Liver (tissue), 9 donors: ENCODE measurements around the gene OSTC. TPM values are rescaled to one million over a fixed set of nuclear protein-coding genes. Genes with fewer than 3 reads are reported as not detected.

Experiments
- DNase-seq: peaks from one replicate; pipeline ENCODE4 v3.0.0-alpha.2; 2017; ENCODE audit warnings: low spot score
- H3K27ac ChIP-seq, 2 donors: one replicate each; pipeline ENCODE4 v1.7.0; 2013; ENCODE audit warnings: inconsistent platforms in 2 of 2, low read length in 2 of 2, control low read depth in 1 of 2, low read depth in 1 of 2, mild to moderate bottlenecking in 1 of 2
- H3K27me3 ChIP-seq, 4 donors: one replicate each; pipeline versions ENCODE4 v1.6.1 to v1.7.0; 2013; ENCODE audit warnings: low read length in 3 of 4, inconsistent platforms in 1 of 4, mild to moderate bottlenecking in 1 of 4, moderate library complexity in 1 of 4; ENCODE audit not compliant: control insufficient read depth in 4 of 4, insufficient read depth in 4 of 4
- H3K36me3 ChIP-seq, 4 donors: one replicate each; pipeline versions ENCODE4 v1.6.1 to v1.7.0; 2013; ENCODE audit warnings: low read length in 3 of 4, mild to moderate bottlenecking in 3 of 4, low read depth in 1 of 4, moderate library complexity in 1 of 4; ENCODE audit not compliant: control insufficient read depth in 4 of 4, insufficient read depth in 3 of 4
- H3K4me1 ChIP-seq, 4 donors: one replicate each; pipeline versions ENCODE4 v1.6.1 to v1.7.0; 2013; ENCODE audit warnings: low read length in 3 of 4, mild to moderate bottlenecking in 3 of 4, moderate library complexity in 1 of 4; ENCODE audit not compliant: control insufficient read depth in 4 of 4, insufficient read depth in 4 of 4
- H3K4me3 ChIP-seq, 3 donors: one replicate each; pipeline versions ENCODE4 v1.6.1 to v1.7.0; 2013; ENCODE audit warnings: low read length in 3 of 3, control low read depth in 1 of 3, low read depth in 1 of 3, mild to moderate bottlenecking in 1 of 3
- H3K9ac ChIP-seq, 2 donors: one replicate each; pipeline ENCODE4 v1.7.0; 2013; ENCODE audit warnings: low read length in 2 of 2, mild to moderate bottlenecking in 2 of 2, moderate library complexity in 2 of 2, control low read depth in 1 of 2, low read depth in 1 of 2
- H3K9me3 ChIP-seq, 4 donors: one replicate each; pipeline versions ENCODE4 v1.6.1 to v1.7.0; 2013; ENCODE audit warnings: low read length in 3 of 4; ENCODE audit not compliant: control insufficient read depth in 4 of 4
- ATF3 ChIP-seq: IDR thresholded peaks from 2 replicates; pipeline ENCODE4 v1.6.1; 2016; ENCODE audit warnings: antibody characterized with exemption
- EGR1 ChIP-seq, 2 donors: IDR thresholded peaks; 2 replicates each; pipeline ENCODE4 v1.6.1; 2016 to 2018; ENCODE audit warnings: antibody characterized with exemption in 2 of 2, low read depth in 2 of 2
- FOXA1 ChIP-seq: IDR thresholded peaks from 2 replicates; pipeline ENCODE4 v1.6.1; 2016; ENCODE audit warnings: antibody characterized with exemption
- FOXA2 ChIP-seq: IDR thresholded peaks from 2 replicates; pipeline ENCODE4 v1.6.1; 2016; ENCODE audit warnings: antibody characterized with exemption
- GABPA ChIP-seq, 2 donors: IDR thresholded peaks in 1 of 2; conservative IDR thresholded peaks in 1 of 2; 2 replicates each; pipeline ENCODE4 v1.6.1; 2016; ENCODE audit warnings: antibody characterized with exemption in 2 of 2, mild to moderate bottlenecking in 1 of 2, moderate library complexity in 1 of 2
- HNF4A ChIP-seq, 2 donors: conservative IDR thresholded peaks; 2 replicates each; pipeline ENCODE4 v1.6.1; 2016; ENCODE audit warnings: antibody characterized with exemption in 2 of 2, mild to moderate bottlenecking in 2 of 2
- HNF4G ChIP-seq: IDR thresholded peaks from 2 replicates; pipeline ENCODE4 v1.6.1; 2016; ENCODE audit warnings: antibody characterized with exemption
- JUND ChIP-seq, 2 donors: IDR thresholded peaks; 2 replicates each; pipeline ENCODE4 v1.6.1; 2016; ENCODE audit warnings: antibody characterized with exemption in 2 of 2
- MAX ChIP-seq: IDR thresholded peaks from 2 replicates; pipeline ENCODE4 v1.6.1; 2016; ENCODE audit warnings: antibody characterized with exemption
- NR2F2 ChIP-seq: IDR thresholded peaks from 2 replicates; pipeline ENCODE4 v1.6.1; 2016; ENCODE audit warnings: antibody characterized with exemption
- RAD21 ChIP-seq, 2 donors: IDR thresholded peaks; 2 replicates each; pipeline ENCODE4 v1.6.1; 2016; ENCODE audit warnings: antibody characterized with exemption in 2 of 2, mild to moderate bottlenecking in 2 of 2
- RXRA ChIP-seq, 2 donors: IDR thresholded peaks; 2 replicates each; pipeline ENCODE4 v1.6.1; 2017 to 2018; ENCODE audit warnings: antibody characterized with exemption in 2 of 2, mild to moderate bottlenecking in 1 of 2
- SP1 ChIP-seq: IDR thresholded peaks from 2 replicates; pipeline ENCODE4 v1.6.1; 2018; ENCODE audit warnings: antibody characterized with exemption, mild to moderate bottlenecking
- TAF1 ChIP-seq: conservative IDR thresholded peaks from 2 replicates; pipeline ENCODE4 v1.6.1; 2016; ENCODE audit warnings: antibody characterized with exemption, mild to moderate bottlenecking
- YY1 ChIP-seq: IDR thresholded peaks from 2 replicates; pipeline ENCODE4 v1.6.1; 2016; ENCODE audit warnings: antibody characterized with exemption, mild to moderate bottlenecking
- ZBTB33 ChIP-seq: IDR thresholded peaks from 2 replicates; pipeline ENCODE4 v1.6.1; 2016; ENCODE audit warnings: antibody characterized with exemption
- WGBS: extraction: QIAGEN DNeasy Blood & Tissue Kit; methylation state at CpG from one replicate; pipeline ENCODE4 v1.1.7; 2013; 5-methylcytosine and 5-hydroxymethylcytosine counted together
- polyA plus RNA-seq, 2 donors: library from polyadenylated mRNA; stranded (reverse) in 1 of 2; unstranded in 1 of 2; fragments of 200-250 nt in 1 of 2; fragments of >200 nt in 1 of 2; fragmentation: Nextera tagmentation in 1 of 2; extraction: Ambion mirVana in 1 of 2; gene quantifications; one replicate each; pipeline versions ENCODE4 v1.2.1 to v1.2.3, GENCODE V29; 2013 to 2015
- total RNA-seq, 2 donors: library from RNA; depleted of rRNA; stranded (reverse); fragments of >200 nt; gene quantifications; one replicate each; pipeline ENCODE4 v1.2.3, GENCODE V29; 2014
- TF ChIP-seq, protein P1 (sequence below): IDR thresholded peaks from 2 replicates; pipeline ENCODE4 v1.6.1; 2016; ENCODE audit warnings: antibody characterized with exemption, mild to moderate bottlenecking
- donor health status: healthy.
- donor health status: healthy.
- donor health status: healthy.
- donor health status: healthy.
- donor health status: healthy.

OSTC gene
- total and polyA plus RNA-seq, 4 donors, result 113 to 148 (median 143) TPM

DNA sequence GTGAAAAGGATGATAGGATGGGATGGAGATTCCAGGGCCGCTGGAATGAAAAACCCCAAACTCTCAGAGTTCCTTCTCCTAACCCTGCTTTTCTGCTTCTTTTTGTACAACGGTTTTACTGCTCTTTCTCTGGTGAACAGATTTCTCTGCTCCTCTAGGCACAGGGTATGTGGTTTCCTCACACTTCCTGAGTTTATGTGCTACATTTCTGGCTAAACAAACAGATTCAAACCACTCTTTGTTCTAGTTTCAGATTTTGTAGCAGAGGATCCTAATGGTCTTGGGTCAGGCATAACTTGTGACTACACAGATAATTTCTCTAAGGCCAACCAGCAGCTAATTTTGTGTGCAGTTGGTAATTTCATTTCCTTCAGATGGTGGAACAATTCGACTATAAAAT lies 52.6 kb downstream of the OSTC start:
- 70% methylated on average over 3 of the region's 3 CpGs for WGBS
- no peak for DNase-seq

DNA sequence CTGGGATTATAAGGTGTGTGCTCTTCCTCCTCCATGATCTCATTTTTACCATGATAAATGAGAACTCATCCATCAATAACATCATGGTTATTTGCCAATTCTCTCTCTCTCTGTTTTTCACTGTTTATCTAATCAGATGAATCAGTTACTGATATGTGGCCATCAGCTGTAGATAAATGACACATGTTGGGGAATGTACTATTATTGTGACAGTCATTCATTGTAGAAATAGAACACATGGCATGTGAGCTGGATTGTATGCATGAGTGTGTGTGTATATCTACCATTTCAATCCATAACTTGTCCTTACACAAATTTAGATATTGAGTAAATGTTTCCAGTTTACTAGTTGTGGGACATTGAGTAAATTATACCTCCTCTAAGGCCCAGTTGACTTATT lies 53.0 kb downstream of the OSTC start:
- Histone ChIP-seq H3K36me3 (no peaks in the 10 kb centered on the region), H3K27ac (no peak overlapping the region), H3K4me3 (no peak overlapping the region), H3K9me3 (no peaks in the 10 kb centered on the region), H3K27me3 (no peaks in the 10 kb centered on the region), H3K9ac (no peak overlapping the region), H3K4me1 (peaks cover 0 to 22% (median 6%) of the 10 kb centered on the region in 4 donors)
- no peak for DNase-seq
- TF ChIP-seq YY1, result no peak
- no peak for TF ChIP-seq NR2F2
- TF ChIP-seq RXRA (IDR thresholded peaks at IDR 0.05), result no peak
- TF ChIP-seq SP1, result no peak

More for the DNA sequence above, 52.6 kb downstream of the OSTC start:
- peaks cover 0 to 26% (median 8%) of the 10 kb centered on the region in 4 donors for H3K4me1 ChIP-seq
- H3K9ac ChIP-seq, result no peak overlapping the region
- no peaks in the 10 kb centered on the region for H3K27me3 ChIP-seq
- TF ChIP-seq YY1 (no peak), HNF4G (no peak), MAX (no peak), EGR1 (IDR thresholded peaks at IDR 0.05; ENCODE audit: low read depth in 2 of 2) (no peak), SP1 (no peak), GABPA (IDR thresholded peaks at IDR 0.05 in 1 of 2, conservative IDR thresholded peaks at IDR 0.05 in 1 of 2) (no peak), HNF4A (conservative IDR thresholded peaks at IDR 0.05) (no peak), TAF1 (no peak), JUND (IDR thresholded peaks at IDR 0.05) (no peak), FOXA1 (no peak), ZBTB33 (no peak), RXRA (IDR thresholded peaks at IDR 0.05) (no peak)
- no peak overlapping the region for H3K27ac ChIP-seq
- H3K4me3 ChIP-seq, result no peak overlapping the region
- no peaks in the 10 kb centered on the region for H3K36me3 ChIP-seq
- no peaks in the 10 kb centered on the region for H3K9me3 ChIP-seq

DNA sequence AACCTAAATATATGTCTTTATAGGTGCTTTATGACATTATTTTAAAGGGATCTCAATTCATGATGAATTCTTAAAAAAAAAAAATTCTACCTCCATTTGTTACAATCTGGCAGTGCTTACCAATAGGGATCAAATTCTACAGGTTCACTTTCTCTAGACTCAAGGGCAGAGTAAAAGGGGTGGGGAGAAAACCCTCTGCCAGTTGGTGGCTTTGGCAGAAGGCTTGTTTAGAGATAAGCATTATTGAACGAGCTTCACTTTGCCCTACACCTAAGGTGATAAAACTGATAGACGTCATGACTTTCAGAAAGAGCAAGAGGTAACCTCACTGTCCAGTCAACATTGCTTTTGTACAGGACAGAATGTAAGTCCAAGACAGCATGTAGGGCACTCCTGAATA lies 53.6 kb downstream of the OSTC start:
- H3K27ac ChIP-seq, result no peak overlapping the region
- H3K4me3 ChIP-seq, result no peak overlapping the region
- H3K27me3 ChIP-seq, result no peaks in the 10 kb centered on the region
- 26% methylated on average over 2 of the region's 2 CpGs for WGBS
- H3K9me3 ChIP-seq, result no peaks in the 10 kb centered on the region
- peaks cover 0 to 20% (median 6%) of the 10 kb centered on the region in 4 donors for H3K4me1 ChIP-seq
- no peaks in the 10 kb centered on the region for H3K36me3 ChIP-seq
- DNase-seq, result no peak
- no peak overlapping the region for H3K9ac ChIP-seq
- TF ChIP-seq RAD21 (IDR thresholded peaks at IDR 0.05), result peak in 1 of 2 donors; percentile 18
- no peak for TF ChIP-seq FOXA1
- no peak for TF ChIP-seq EGR1 (IDR thresholded peaks at IDR 0.05; ENCODE audit: low read depth in 2 of 2)
- TF ChIP-seq RXRA (IDR thresholded peaks at IDR 0.05), result peak; percentile 72 to 91
- TF ChIP-seq, protein P1, sequence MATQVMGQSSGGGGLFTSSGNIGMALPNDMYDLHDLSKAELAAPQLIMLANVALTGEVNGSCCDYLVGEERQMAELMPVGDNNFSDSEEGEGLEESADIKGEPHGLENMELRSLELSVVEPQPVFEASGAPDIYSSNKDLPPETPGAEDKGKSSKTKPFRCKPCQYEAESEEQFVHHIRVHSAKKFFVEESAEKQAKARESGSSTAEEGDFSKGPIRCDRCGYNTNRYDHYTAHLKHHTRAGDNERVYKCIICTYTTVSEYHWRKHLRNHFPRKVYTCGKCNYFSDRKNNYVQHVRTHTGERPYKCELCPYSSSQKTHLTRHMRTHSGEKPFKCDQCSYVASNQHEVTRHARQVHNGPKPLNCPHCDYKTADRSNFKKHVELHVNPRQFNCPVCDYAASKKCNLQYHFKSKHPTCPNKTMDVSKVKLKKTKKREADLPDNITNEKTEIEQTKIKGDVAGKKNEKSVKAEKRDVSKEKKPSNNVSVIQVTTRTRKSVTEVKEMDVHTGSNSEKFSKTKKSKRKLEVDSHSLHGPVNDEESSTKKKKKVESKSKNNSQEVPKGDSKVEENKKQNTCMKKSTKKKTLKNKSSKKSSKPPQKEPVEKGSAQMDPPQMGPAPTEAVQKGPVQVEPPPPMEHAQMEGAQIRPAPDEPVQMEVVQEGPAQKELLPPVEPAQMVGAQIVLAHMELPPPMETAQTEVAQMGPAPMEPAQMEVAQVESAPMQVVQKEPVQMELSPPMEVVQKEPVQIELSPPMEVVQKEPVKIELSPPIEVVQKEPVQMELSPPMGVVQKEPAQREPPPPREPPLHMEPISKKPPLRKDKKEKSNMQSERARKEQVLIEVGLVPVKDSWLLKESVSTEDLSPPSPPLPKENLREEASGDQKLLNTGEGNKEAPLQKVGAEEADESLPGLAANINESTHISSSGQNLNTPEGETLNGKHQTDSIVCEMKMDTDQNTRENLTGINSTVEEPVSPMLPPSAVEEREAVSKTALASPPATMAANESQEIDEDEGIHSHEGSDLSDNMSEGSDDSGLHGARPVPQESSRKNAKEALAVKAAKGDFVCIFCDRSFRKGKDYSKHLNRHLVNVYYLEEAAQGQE, result peak; percentile 39
- peak in 1 of 2 donors; percentile 68 for TF ChIP-seq JUND (IDR thresholded peaks at IDR 0.05)
- TF ChIP-seq YY1, result peak; percentile 46
- TF ChIP-seq MAX, result peak; percentile 45
- peak; percentile 44 for TF ChIP-seq ZBTB33
- TF ChIP-seq GABPA (IDR thresholded peaks at IDR 0.05 in 1 of 2, conservative IDR thresholded peaks at IDR 0.05 in 1 of 2), result peak in 1 of 2 donors; percentile 15
- TF ChIP-seq NR2F2, result no peak
- peak; percentile 36 for TF ChIP-seq FOXA2
- TF ChIP-seq SP1, result peak; percentile 84
- no peak for TF ChIP-seq ATF3
- TF ChIP-seq HNF4G, result peak; percentile 84
- peak; percentile 97 for TF ChIP-seq HNF4A (conservative IDR thresholded peaks at IDR 0.05)
- TF ChIP-seq TAF1, result no peak
